SK-N-SH (cell line): ENCODE data around the gene AHNAK. TPM values are rescaled to one million over a fixed set of nuclear protein-coding genes. Genes with fewer than 3 reads are reported as not detected.

ENCODE experiments used
- CTCF ChIA-PET: fragments of 300-600, 350-600 bp; formaldehyde crosslinking; extraction: SDS; loops from one replicate; lab custom pipeline; 2021; lab: Yijun Ruan, JAX
- POLR2A ChIA-PET: fragments of 350-600 bp; sonication (Branson Sonifier 250); formaldehyde crosslinking; extraction: SDS; loops from one replicate; lab custom pipeline; 2020; ENCODE audit warnings: antibody characterized with exemption, inconsistent platforms; lab: Yijun Ruan, JAX
- DNase-seq: peaks from one replicate; pipeline ENCODE4 v3.0.0; 2012
- H2AFZ ChIP-seq: fragments of 200-600 bp; sonication (generic); 2 replicates; pipeline ENCODE4 v1.8.1; 2016; ENCODE audit warnings: antibody characterized with exemption, mild to moderate bottlenecking, low read depth
- H3F3A ChIP-seq: fragments of 200-600 bp; sonication (generic); replicated peaks from 2 replicates; pipeline ENCODE3; 2016; ENCODE audit warnings: antibody characterized with exemption, mild to moderate bottlenecking; ENCODE audit not compliant: insufficient read depth
- H3K27ac ChIP-seq, 2 experiments: fragments of 200-500 bp in 1 of 2; fragments of 200-600 bp in 1 of 2; sonication (Bioruptor generic) in 1 of 2; sonication (generic), shearing (Covaris generic) in 1 of 2; 2 replicates each; pipeline versions ENCODE4 v1.5.1 to v1.6.1; 2014 to 2016; ENCODE audit warnings: low read depth in 2 of 2, inconsistent platforms in 1 of 2, low read length in 1 of 2, mild to moderate bottlenecking in 1 of 2, mixed read lengths in 1 of 2
- H3K27me3 ChIP-seq: fragments of 200-600 bp; sonication (generic), shearing (Covaris generic); 2 replicates; pipeline ENCODE4 v1.6.1; 2016; ENCODE audit warnings: mixed run types; ENCODE audit not compliant: insufficient read depth
- H3K36me3 ChIP-seq, 2 experiments: fragments of 200-500 bp in 1 of 2; fragments of 200-600 bp in 1 of 2; sonication (Bioruptor generic) in 1 of 2; sonication (generic) in 1 of 2; replicated peaks in 1 of 2; 2 replicates each; pipeline versions ENCODE3 to v1.5.1; 2014 to 2016; ENCODE audit warnings: low read length in 1 of 2, mild to moderate bottlenecking in 1 of 2; ENCODE audit not compliant: insufficient read depth in 2 of 2, control insufficient read depth in 1 of 2
- H3K4me1 ChIP-seq, 2 experiments: fragments of 200-500 bp in 1 of 2; fragments of 200-600 bp in 1 of 2; sonication (Bioruptor generic) in 1 of 2; sonication (generic), shearing (Covaris generic) in 1 of 2; 2 replicates each; pipeline versions ENCODE4 v1.5.1 to v1.6.1; 2014 to 2016; ENCODE audit warnings: low read depth in 1 of 2, low read length in 1 of 2, mixed run types in 1 of 2; ENCODE audit not compliant: insufficient read depth in 2 of 2, control insufficient read depth in 1 of 2
- H3K4me2 ChIP-seq: fragments of 200-600 bp; sonication (generic), shearing (Covaris generic); 2 replicates; pipeline ENCODE4 v1.6.1; 2017; ENCODE audit warnings: mixed run types
- H3K4me3 ChIP-seq, 2 experiments: fragments of 200-500 bp in 1 of 2; fragments of 200-600 bp in 1 of 2; sonication (Bioruptor generic) in 1 of 2; sonication (generic), shearing (Covaris generic) in 1 of 2; 2 replicates each; pipeline versions ENCODE4 v1.5.1 to v1.8.1; 2014 to 2016; ENCODE audit warnings: low read depth in 2 of 2, inconsistent platforms in 1 of 2, low read length in 1 of 2, mild to moderate bottlenecking in 1 of 2, mixed read lengths in 1 of 2, moderate library complexity in 1 of 2
- H3K79me2 ChIP-seq: fragments of 200-600 bp; sonication (generic); 2 replicates; pipeline ENCODE4 v1.8.1; 2017; ENCODE audit warnings: mild to moderate bottlenecking; ENCODE audit not compliant: insufficient read depth
- H3K9ac ChIP-seq: fragments of 200-600 bp; sonication (generic); 2 replicates; pipeline ENCODE4 v1.6.1; 2017; ENCODE audit warnings: mixed run types
- H3K9me2 ChIP-seq: fragments of 200-600 bp; sonication (generic); 2 replicates; pipeline ENCODE4 v1.6.1; 2017; ENCODE audit warnings: mixed run types
- H3K9me3 ChIP-seq: fragments of 200-600 bp; sonication (generic); 2 replicates; pipeline ENCODE4 v1.6.1; 2017; ENCODE audit warnings: mixed run types, mild to moderate bottlenecking, moderate library complexity
- H4K20me1 ChIP-seq: fragments of 200-600 bp; sonication (generic); 2 replicates; pipeline ENCODE4 v1.6.1; 2017; ENCODE audit warnings: mild to moderate bottlenecking, mixed run types; ENCODE audit not compliant: insufficient read depth
- ELF1 ChIP-seq: IDR thresholded peaks from 2 replicates; pipeline ENCODE4 v1.4.0; 2012
- EP300 ChIP-seq, 2 experiments: IDR thresholded peaks; 2 replicates each; pipeline versions ENCODE4 v1.4.0 to v1.6.1; 2012; ENCODE audit warnings: borderline replicate concordance in 1 of 2, low read depth in 1 of 2, low read length in 1 of 2
- FOXJ3 ChIP-seq: sonication (generic); formaldehyde crosslinking; IDR thresholded peaks from 2 replicates; pipeline ENCODE4 v1.5.1; 2020; ENCODE audit warnings: mild to moderate bottlenecking, missing genetic modification reagents
- FOXM1 ChIP-seq: IDR thresholded peaks from 2 replicates; pipeline ENCODE4 v1.4.0; 2012; ENCODE audit warnings: low read depth, mild to moderate bottlenecking
- GABPA ChIP-seq: IDR thresholded peaks from 2 replicates; pipeline ENCODE4 v1.4.0; 2012; ENCODE audit warnings: low read depth, mild to moderate bottlenecking
- JUND ChIP-seq: IDR thresholded peaks from 2 replicates; pipeline ENCODE4 v1.4.0; 2012
- NFIC ChIP-seq: IDR thresholded peaks from 2 replicates; pipeline ENCODE4 v1.4.0; 2012; ENCODE audit warnings: borderline replicate concordance
- NRF1 ChIP-seq: IDR thresholded peaks from 2 replicates; pipeline ENCODE4 v1.6.1; 2012; ENCODE audit warnings: low read depth, mild to moderate bottlenecking, low read length
- RAD21 ChIP-seq: IDR thresholded peaks from 2 replicates; pipeline ENCODE4 v1.6.1; 2012; ENCODE audit warnings: mild to moderate bottlenecking, low read length
- RCOR1 ChIP-seq: fragments of 150-350 bp; IDR thresholded peaks from 2 replicates; pipeline ENCODE4 v1.6.1; 2017; ENCODE audit warnings: antibody characterized with exemption, low read length
- RXRA ChIP-seq: IDR thresholded peaks from 2 replicates; pipeline ENCODE4 v1.4.0; 2012; ENCODE audit warnings: low read depth, mild to moderate bottlenecking, borderline replicate concordance
- SIN3A ChIP-seq: IDR thresholded peaks from 2 replicates; pipeline ENCODE4 v1.6.1; 2012; ENCODE audit warnings: low read depth, mild to moderate bottlenecking, low read length, moderate library complexity, borderline replicate concordance
- TAF1 ChIP-seq: IDR thresholded peaks from 2 replicates; pipeline ENCODE4 v1.6.1; 2012; ENCODE audit warnings: low read depth, mild to moderate bottlenecking, low read length, moderate library complexity, borderline replicate concordance
- TCF12 ChIP-seq: IDR thresholded peaks from 2 replicates; pipeline ENCODE4 v1.4.0; 2012
- TEAD4 ChIP-seq: IDR thresholded peaks from 2 replicates; pipeline ENCODE4 v1.4.0; 2012; ENCODE audit warnings: mild to moderate bottlenecking, borderline replicate concordance; ENCODE audit not compliant: insufficient read depth
- YY1 ChIP-seq: IDR thresholded peaks from 2 replicates; pipeline ENCODE4 v1.4.0; 2012; ENCODE audit warnings: low read depth, mild to moderate bottlenecking
- WGBS: methylation state at CpG from one replicate; pipeline ENCODE4 v1.1.6; 2017; ENCODE audit warnings: low lambda C conversion rate; 5-methylcytosine and 5-hydroxymethylcytosine counted together
- polyA plus RNA-seq, 3 experiments: library from polyadenylated mRNA; depleted of rRNA; stranded (reverse); fragments of >200 nt; gene quantifications; 2 replicates each; pipeline ENCODE4 v1.2.3, GENCODE V29; 2012
- TF ChIP-seq, protein P1 (sequence below): fragments of 150-350 bp; IDR thresholded peaks from 2 replicates; pipeline ENCODE4 v1.6.1; 2016; ENCODE audit warnings: mild to moderate bottlenecking, low read depth, low read length
- TF ChIP-seq, protein P2 (sequence below): IDR thresholded peaks from 2 replicates; pipeline ENCODE4 v1.4.0; 2012; ENCODE audit warnings: low read depth, borderline replicate concordance
- TF ChIP-seq, protein P3 (sequence below): IDR thresholded peaks from 2 replicates; pipeline ENCODE4 v1.4.0; 2012; ENCODE audit warnings: low read depth

The AHNAK gene
- polyA plus RNA-seq, 1 of the 3 experiments (the other 2 are of a cell fraction), result 57.8 TPM

DNA sequence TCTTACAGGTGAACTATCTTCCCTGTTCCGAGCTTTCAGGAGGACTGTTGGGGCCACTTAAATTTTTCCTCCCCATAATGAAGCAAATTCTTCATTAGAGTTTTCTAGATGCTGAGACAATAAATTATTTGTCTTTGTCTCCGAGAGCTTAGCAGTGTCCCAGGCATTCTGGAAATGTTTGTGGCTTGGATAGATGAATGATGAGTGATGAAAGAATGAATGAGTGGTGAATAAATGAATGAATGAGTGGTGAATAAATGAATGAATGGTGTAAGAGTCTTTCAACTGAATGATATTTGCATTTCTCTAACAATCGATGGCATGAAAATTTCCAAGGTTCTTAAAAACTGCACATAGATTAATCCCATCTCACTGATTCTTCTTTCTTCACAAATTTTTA lies 52.8 kb downstream of the AHNAK start:
- Histone ChIP-seq H3K27me3 (no peaks in the 10 kb centered on the region), H3K9ac (no peak overlapping the region), H3K36me3 (no peaks in the 10 kb centered on the region), H3K79me2 (no peaks in the 10 kb centered on the region), H3K4me3 (no peak overlapping the region), H3K9me3 (no peaks in the 10 kb centered on the region), H3K27ac (no peak overlapping the region), H3K9me2 (no peaks in the 10 kb centered on the region), H2AFZ (no peak overlapping the region), H3F3A (peaks cover 7% of the 10 kb centered on the region), H3K4me2 (no peak overlapping the region), H3K4me1 (peaks cover 0 to 6% of the 10 kb centered on the region in 2 experiments; a peak in 1 of 4 replicates), H4K20me1 (no peaks in the 10 kb centered on the region)
- ChIA-PET CTCF (interaction anchor here (1.2 to 1.3 kb wide), 2 partner anchors 14 to 49 kb away, joined by 3 read pairs; no protein-coding TSS in a partner anchor), POLR2A (no interaction called here)
- TF ChIP-seq ELF1, result no peak
- DNase-seq, result no peak
- 89% methylated on average over 3 of the region's 3 CpGs for WGBS

DNA sequence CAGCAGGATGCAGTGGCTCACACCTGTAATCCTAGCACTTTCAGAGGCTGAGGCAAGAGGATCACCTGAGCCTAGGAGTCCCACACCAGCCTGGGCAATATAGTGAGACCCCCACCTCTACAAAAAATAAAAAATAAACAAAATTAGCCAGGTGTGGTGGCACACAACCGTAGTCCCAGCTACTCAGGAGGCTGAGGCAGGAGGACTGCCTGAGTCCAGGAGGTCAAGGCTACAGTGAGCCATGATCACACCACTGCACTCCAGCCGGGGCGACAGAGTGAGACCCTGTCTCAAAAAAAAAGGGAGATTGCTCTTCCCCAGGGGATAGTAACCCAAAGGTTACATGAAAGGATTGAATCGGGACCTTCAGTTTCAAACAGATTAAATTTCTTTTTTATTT lies 54.0 kb downstream of the AHNAK start:
- Histone ChIP-seq H3K27me3 (no peaks in the 10 kb centered on the region), H3K9me3 (no peaks in the 10 kb centered on the region), H3F3A (peaks cover 4% of the 10 kb centered on the region), H3K9ac (no peak overlapping the region), H3K4me3 (no peak overlapping the region), H3K79me2 (no peaks in the 10 kb centered on the region), H3K9me2 (no peaks in the 10 kb centered on the region), H2AFZ (no peak overlapping the region), H3K4me1 (peaks cover 0 to 1% of the 10 kb centered on the region in 2 experiments; a peak in 1 of 4 replicates), H3K4me2 (no peak overlapping the region), H3K27ac (no peak overlapping the region), H4K20me1 (no peaks in the 10 kb centered on the region), H3K36me3 (no peaks in the 10 kb centered on the region)
- ChIA-PET POLR2A (interaction anchor here (0.6 kb wide), 1 partner anchor 151 kb away, joined by 4 read pairs; no protein-coding TSS in a partner anchor), CTCF (interaction anchor here (1.2 kb wide), 1 partner anchor 15 kb away, joined by 3 read pairs; no protein-coding TSS in a partner anchor)
- no peak for DNase-seq
- 94% methylated on average over 4 of the region's 4 CpGs for WGBS
- TF ChIP-seq, protein P1, sequence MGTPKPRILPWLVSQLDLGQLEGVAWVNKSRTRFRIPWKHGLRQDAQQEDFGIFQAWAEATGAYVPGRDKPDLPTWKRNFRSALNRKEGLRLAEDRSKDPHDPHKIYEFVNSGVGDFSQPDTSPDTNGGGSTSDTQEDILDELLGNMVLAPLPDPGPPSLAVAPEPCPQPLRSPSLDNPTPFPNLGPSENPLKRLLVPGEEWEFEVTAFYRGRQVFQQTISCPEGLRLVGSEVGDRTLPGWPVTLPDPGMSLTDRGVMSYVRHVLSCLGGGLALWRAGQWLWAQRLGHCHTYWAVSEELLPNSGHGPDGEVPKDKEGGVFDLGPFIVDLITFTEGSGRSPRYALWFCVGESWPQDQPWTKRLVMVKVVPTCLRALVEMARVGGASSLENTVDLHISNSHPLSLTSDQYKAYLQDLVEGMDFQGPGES, result no peak
- no peak for TF ChIP-seq TCF12
- no peak for TF ChIP-seq YY1
- TF ChIP-seq, protein P2, sequence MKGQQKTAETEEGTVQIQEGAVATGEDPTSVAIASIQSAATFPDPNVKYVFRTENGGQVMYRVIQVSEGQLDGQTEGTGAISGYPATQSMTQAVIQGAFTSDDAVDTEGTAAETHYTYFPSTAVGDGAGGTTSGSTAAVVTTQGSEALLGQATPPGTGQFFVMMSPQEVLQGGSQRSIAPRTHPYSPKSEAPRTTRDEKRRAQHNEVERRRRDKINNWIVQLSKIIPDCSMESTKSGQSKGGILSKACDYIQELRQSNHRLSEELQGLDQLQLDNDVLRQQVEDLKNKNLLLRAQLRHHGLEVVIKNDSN, result no peak
- TF ChIP-seq EP300 (IDR thresholded peaks at IDR 0.05; ENCODE audit: borderline replicate concordance in 1 of 2, low read depth in 1 of 2, low read length in 1 of 2), result no peak
- TF ChIP-seq NFIC, result no peak
- no peak for TF ChIP-seq TAF1
- TF ChIP-seq TEAD4, result no peak
- TF ChIP-seq RCOR1, result no peak
- no peak for TF ChIP-seq JUND
- TF ChIP-seq, protein P3, sequence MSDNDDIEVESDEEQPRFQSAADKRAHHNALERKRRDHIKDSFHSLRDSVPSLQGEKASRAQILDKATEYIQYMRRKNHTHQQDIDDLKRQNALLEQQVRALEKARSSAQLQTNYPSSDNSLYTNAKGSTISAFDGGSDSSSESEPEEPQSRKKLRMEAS, result no peak
- no peak for TF ChIP-seq SIN3A
- no peak for TF ChIP-seq FOXM1
- no peak for TF ChIP-seq RAD21
- no peak for TF ChIP-seq GABPA
- TF ChIP-seq NRF1, result no peak
- no peak for TF ChIP-seq FOXJ3
- TF ChIP-seq RXRA, result no peak
